Neural progenitor cell (in vitro differentiated cells): Measurements from ENCODE around the gene VWA3B. TPM values are rescaled to one million over a fixed set of nuclear protein-coding genes. Genes with fewer than 3 reads are reported as not detected.

Experiments
- DNase-seq: peaks from one replicate; pipeline ENCODE4 v3.0.0-alpha.2; 2016; ENCODE audit warnings: low spot score
- H2AFZ ChIP-seq: fragments of 200-600 bp; sonication (generic); replicated peaks from 2 replicates; pipeline ENCODE4 v1.6.1; 2016; ENCODE audit warnings: antibody characterized with exemption
- H3F3A ChIP-seq: fragments of 200-600 bp; sonication (generic); 2 replicates; pipeline ENCODE4 v1.6.1; 2016; ENCODE audit warnings: antibody characterized with exemption, low read depth
- H3K27ac ChIP-seq: fragments of 200-600 bp; sonication (generic); 2 replicates; pipeline ENCODE4 v1.5.1; 2016; ENCODE audit warnings: mild to moderate bottlenecking
- H3K27me3 ChIP-seq: fragments of 200-600 bp; sonication (generic); 2 replicates; pipeline ENCODE4 v1.6.1; 2016; ENCODE audit warnings: mild to moderate bottlenecking, moderate library complexity
- H3K36me3 ChIP-seq: fragments of 200-600 bp; sonication (generic); 2 replicates; pipeline ENCODE4 v1.5.1; 2016
- H3K4me1 ChIP-seq: fragments of 200-600 bp; sonication (generic); 2 replicates; pipeline ENCODE4 v1.6.1; 2016; ENCODE audit warnings: mixed run types
- H3K4me2 ChIP-seq: fragments of 200-600 bp; sonication (generic); 2 replicates; pipeline ENCODE4 v1.6.1; 2016
- H3K4me3 ChIP-seq: fragments of 200-600 bp; sonication (generic); 2 replicates; pipeline ENCODE4 v1.5.1; 2016
- H3K79me2 ChIP-seq: fragments of 200-600 bp; sonication (generic); 2 replicates; pipeline ENCODE4 v1.6.1; 2016; ENCODE audit warnings: low read depth
- H3K9ac ChIP-seq: fragments of 200-600 bp; sonication (generic); 2 replicates; pipeline ENCODE4 v1.6.1; 2016
- H3K9me3 ChIP-seq: fragments of 200-600 bp; sonication (generic); 2 replicates; pipeline ENCODE4 v1.5.1; 2016; ENCODE audit warnings: low read depth
- H4K20me1 ChIP-seq: fragments of 200-600 bp; sonication (generic); 2 replicates; pipeline ENCODE4 v1.6.1; 2016; ENCODE audit warnings: low read depth
- H3K27ac Mint-ChIP-seq: 3 replicates; pipeline ENCODE4 v1.8.0; 2021; ENCODE audit warnings: mixed read lengths
- H3K27me3 Mint-ChIP-seq: 2 replicates; pipeline ENCODE4 v1.8.0; 2022; ENCODE audit warnings: low read depth, mild to moderate bottlenecking, inconsistent platforms, moderate library complexity, mixed read lengths; ENCODE audit not compliant: insufficient read depth
- H3K36me3 Mint-ChIP-seq: 3 replicates; pipeline ENCODE4 v1.8.0; 2021; ENCODE audit warnings: mixed read lengths
- H3K4me1 Mint-ChIP-seq: 3 replicates; pipeline ENCODE4 v1.8.0; 2021; ENCODE audit warnings: mixed read lengths
- H3K4me3 Mint-ChIP-seq: 3 replicates; pipeline ENCODE4 v1.8.0; 2021; ENCODE audit warnings: mild to moderate bottlenecking, moderate library complexity, mixed read lengths
- H3K9me3 Mint-ChIP-seq: 3 replicates; pipeline ENCODE4 v1.8.0; 2020; ENCODE audit warnings: mixed read lengths
- CTCF ChIP-seq: fragments of 200-600 bp; sonication (generic); IDR thresholded peaks from 2 replicates; pipeline ENCODE4 v1.5.1; 2017; ENCODE audit warnings: antibody characterized with exemption, mild to moderate bottlenecking
- EZH2 ChIP-seq: fragments of 200-600 bp; sonication (generic); IDR thresholded peaks from 2 replicates; pipeline ENCODE4 v1.6.1; 2017; ENCODE audit warnings: antibody characterized with exemption, mild to moderate bottlenecking, moderate library complexity
- EZH2phosphoT487 ChIP-seq: fragments of 200-600 bp; sonication (generic); IDR thresholded peaks from 2 replicates; pipeline ENCODE4 v1.6.1; 2017; ENCODE audit warnings: antibody characterized with exemption
- total RNA-seq: library from RNA; depleted of rRNA; stranded (reverse); fragments of >200 nt; gene quantifications from 2 replicates; pipeline ENCODE4 v1.2.3, GENCODE V29; 2015; ENCODE audit warnings: low replicate concordance

VWA3B gene
- total RNA-seq, 1 donor from 2014 or later: not detected

DNA sequence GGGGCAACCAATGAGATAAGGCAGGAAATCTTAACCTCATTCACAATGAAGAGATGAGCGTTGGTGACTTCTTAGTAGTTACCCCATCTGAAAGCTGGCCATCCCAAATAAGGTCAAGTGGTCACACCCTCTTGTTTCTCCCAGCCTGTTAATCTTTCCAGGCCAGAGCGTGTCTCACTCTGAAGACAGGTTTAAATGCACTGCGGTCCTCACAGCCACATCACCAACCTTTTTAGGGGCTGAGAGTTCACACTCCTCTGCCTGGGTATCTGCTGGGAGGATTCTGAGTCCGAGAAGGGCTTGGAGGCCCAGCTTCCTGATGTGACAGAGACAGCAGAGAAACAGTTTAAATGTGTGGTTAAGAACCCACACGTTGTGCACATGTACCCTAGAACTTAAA lies 246.0 kb downstream of the VWA3B start:
- Histone ChIP-seq H2AFZ (no peak overlapping the region), H3F3A (no peaks in the 10 kb centered on the region), H3K4me2 (no peak overlapping the region), H3K27ac (no peak overlapping the region), H3K79me2 (no peaks in the 10 kb centered on the region), H4K20me1 (no peaks in the 10 kb centered on the region), H3K9me3 (peaks cover 7% of the 10 kb centered on the region), H3K4me1 (peaks cover 18% of the 10 kb centered on the region), H3K4me3 (no peak overlapping the region), H3K27me3 (no peaks in the 10 kb centered on the region), H3K36me3 (no peaks in the 10 kb centered on the region), H3K9ac (no peak overlapping the region)
- Mint-ChIP-seq H3K4me3 (peak overlapping the region; percentile 12), H3K4me1 (peaks cover 47% of the 10 kb centered on the region), H3K36me3 (peaks cover 5% of the 10 kb centered on the region), H3K27me3 (peaks cover 8% of the 10 kb centered on the region), H3K27ac (peak overlapping the region; percentile 69), H3K9me3 (peaks cover 19% of the 10 kb centered on the region)
- TF ChIP-seq EZH2phosphoT487: no peak
- no peak for DNase-seq

- Mint-ChIP-seq H3K9me3 (peaks cover 22% of the 10 kb centered on the region), H3K27ac (peak overlapping the region; percentile 92), H3K4me3 (peak overlapping the region; percentile 74), H3K36me3 (peaks cover 6% of the 10 kb centered on the region), H3K27me3 (peaks cover 11% of the 10 kb centered on the region), H3K4me1 (peaks cover 47% of the 10 kb centered on the region)
- Histone ChIP-seq H3K9ac (no peak overlapping the region), H3K79me2 (no peaks in the 10 kb centered on the region), H3F3A (no peaks in the 10 kb centered on the region), H3K4me2 (peak overlapping the region; percentile 65), H3K4me3 (no peak overlapping the region), H3K27me3 (no peaks in the 10 kb centered on the region), H3K36me3 (no peaks in the 10 kb centered on the region), H2AFZ (peak overlapping the region; percentile 51), H3K9me3 (peaks cover 8% of the 10 kb centered on the region), H4K20me1 (no peaks in the 10 kb centered on the region), H3K27ac (no peak overlapping the region), H3K4me1 (peaks cover 18% of the 10 kb centered on the region)
- TF ChIP-seq CTCF: no peak
- no peak for TF ChIP-seq EZH2
- no peak for TF ChIP-seq EZH2phosphoT487
- DNase-seq: no peak
Measured at GRCh38 chr2:98333922-98334321, 247.0 kb downstream of the VWA3B start.

GRCh38 chr2:98334439-98335078 lies 247.6 kb downstream of the VWA3B start:
- Histone ChIP-seq H3K79me2 (no peaks in the 10 kb centered on the region), H3K36me3 (no peaks in the 10 kb centered on the region), H3F3A (no peaks in the 10 kb centered on the region), H4K20me1 (no peaks in the 10 kb centered on the region), H3K9me3 (peaks cover 6% of the 10 kb centered on the region), H3K9ac (no peak overlapping the region), H3K4me1 (peaks cover 18% of the 10 kb centered on the region), H3K27ac (no peak overlapping the region), H2AFZ (peak overlapping the region; percentile 85), H3K4me2 (peak overlapping the region; percentile 65), H3K4me3 (no peak overlapping the region), H3K27me3 (no peaks in the 10 kb centered on the region)
- H3K4me3 Mint-ChIP-seq: peak overlapping the region; percentile 74
- H3K36me3 Mint-ChIP-seq: peaks cover 6% of the 10 kb centered on the region
- peaks cover 21% of the 10 kb centered on the region for H3K9me3 Mint-ChIP-seq
- peak; percentile 15 for DNase-seq
- TF ChIP-seq EZH2 (no peak), EZH2phosphoT487 (no peak), CTCF (no peak)
- H3K4me1 Mint-ChIP-seq: peaks cover 47% of the 10 kb centered on the region
- peak overlapping the region; percentile 92 for H3K27ac Mint-ChIP-seq
- peaks cover 12% of the 10 kb centered on the region for H3K27me3 Mint-ChIP-seq

DNA sequence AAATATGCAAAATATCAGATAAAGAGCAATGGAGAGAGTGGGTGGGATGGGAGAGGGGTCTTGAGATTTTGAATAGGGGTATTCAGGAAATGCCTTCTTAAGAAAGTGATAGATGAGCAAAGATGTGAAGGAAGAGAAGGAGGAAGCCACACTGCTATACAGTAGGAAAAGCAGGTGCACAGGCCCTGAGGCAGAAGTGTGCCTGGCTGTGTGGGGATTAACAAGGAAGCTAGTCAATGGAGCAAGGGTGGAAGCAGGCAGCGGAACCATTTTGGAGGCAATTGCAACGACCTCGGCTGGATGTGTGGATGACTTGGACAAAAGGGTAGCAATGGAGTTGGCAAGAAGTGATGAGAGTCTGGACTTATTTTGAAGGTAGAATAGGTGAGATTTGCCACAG lies 248.3 kb downstream of the VWA3B start:
- Histone ChIP-seq H3F3A (no peaks in the 10 kb centered on the region), H2AFZ (no peak overlapping the region), H3K79me2 (no peaks in the 10 kb centered on the region), H3K4me1 (peaks cover 18% of the 10 kb centered on the region), H3K27me3 (no peaks in the 10 kb centered on the region), H3K9me3 (peaks cover 6% of the 10 kb centered on the region), H3K36me3 (no peaks in the 10 kb centered on the region), H3K9ac (no peak overlapping the region), H4K20me1 (no peaks in the 10 kb centered on the region), H3K4me3 (no peak overlapping the region), H3K27ac (no peak overlapping the region), H3K4me2 (no peak overlapping the region)
- peak overlapping the region; percentile 3 for H3K4me3 Mint-ChIP-seq
- TF ChIP-seq EZH2: no peak
- TF ChIP-seq CTCF: no peak
- TF ChIP-seq EZH2phosphoT487: no peak
- H3K27ac Mint-ChIP-seq: peak overlapping the region; percentile 92
- H3K4me1 Mint-ChIP-seq: peaks cover 47% of the 10 kb centered on the region
- H3K27me3 Mint-ChIP-seq: peaks cover 14% of the 10 kb centered on the region
- H3K9me3 Mint-ChIP-seq: peaks cover 17% of the 10 kb centered on the region
- H3K36me3 Mint-ChIP-seq: peaks cover 6% of the 10 kb centered on the region
- DNase-seq: no peak
